Measurements from ENCODE around the gene HDAC5.

The HDAC5 gene

GRCh38 chr17:44077595-44077909, 45.9 kb downstream of the HDAC5 start:
- Histone ChIP-seq H3K27ac (peak overlapping the region; percentile 11), H3K9me3 (ENCODE audit: severe bottlenecking) (no peaks in the 10 kb centered on the region), H3K36me3 (peaks cover 91% of the 10 kb centered on the region), H3K27me3 (ENCODE audit: insufficient read depth, low read depth, severe bottlenecking) (no peaks in the 10 kb centered on the region), H3K4me3 (ENCODE audit: low read depth, low read length) (no peak overlapping the region)
- TF ChIP-seq CTCF (IDR thresholded peaks at IDR 0.05; ENCODE audit: low read depth, low read length), result no peak
- DNase-seq, result no peak

- Histone ChIP-seq H3K27me3 (ENCODE audit: insufficient read depth, low read depth, severe bottlenecking) (no peaks in the 10 kb centered on the region), H3K9me3 (ENCODE audit: severe bottlenecking) (no peaks in the 10 kb centered on the region), H3K4me3 (ENCODE audit: low read depth, low read length) (no peak overlapping the region), H3K27ac (peak overlapping the region; percentile 41), H3K36me3 (peaks cover 85% of the 10 kb centered on the region)
- TF ChIP-seq CTCF (IDR thresholded peaks at IDR 0.05; ENCODE audit: low read depth, low read length), result no peak
- no peak for DNase-seq
Measured at GRCh38 chr17:44076716-44077594, 46.5 kb downstream of the HDAC5 start.

GRCh38 chr17:44075598-44076293, 47.7 kb downstream of the HDAC5 start:
- Histone ChIP-seq H3K4me3 (ENCODE audit: low read depth, low read length) (no peak overlapping the region), H3K27me3 (ENCODE audit: insufficient read depth, low read depth, severe bottlenecking) (no peaks in the 10 kb centered on the region), H3K36me3 (peaks cover 74% of the 10 kb centered on the region), H3K9me3 (ENCODE audit: severe bottlenecking) (no peaks in the 10 kb centered on the region), H3K27ac (no peak overlapping the region)
- TF ChIP-seq CTCF (IDR thresholded peaks at IDR 0.05; ENCODE audit: low read depth, low read length), result no peak
- DNase-seq, result no peak

- H3K27ac ChIP-seq, result no peak overlapping the region
- H3K9me3 ChIP-seq (ENCODE audit: severe bottlenecking), result no peaks in the 10 kb centered on the region
- no peaks in the 10 kb centered on the region for H3K27me3 ChIP-seq (ENCODE audit: insufficient read depth, low read depth, severe bottlenecking)
- H3K4me3 ChIP-seq (ENCODE audit: low read depth, low read length), result no peak overlapping the region
- H3K36me3 ChIP-seq, result peaks cover 66% of the 10 kb centered on the region
- TF ChIP-seq CTCF (IDR thresholded peaks at IDR 0.05; ENCODE audit: low read depth, low read length), result no peak
- no peak for DNase-seq
Measured at GRCh38 chr17:44074911-44075285, 48.5 kb downstream of the HDAC5 start.

- H3K36me3 ChIP-seq, result peaks cover 62% of the 10 kb centered on the region
Measured at GRCh38 chr17:44074231-44074910, 49.1 kb downstream of the HDAC5 start.

More at GRCh38 chr17:44074231-44074910, 49.1 kb downstream of the HDAC5 start:
- Histone ChIP-seq H3K27me3 (ENCODE audit: insufficient read depth, low read depth, severe bottlenecking) (no peaks in the 10 kb centered on the region), H3K4me3 (ENCODE audit: low read depth, low read length) (no peak overlapping the region), H3K9me3 (ENCODE audit: severe bottlenecking) (no peaks in the 10 kb centered on the region), H3K27ac (no peak overlapping the region)
- no peak for DNase-seq
- peak; percentile 40 for TF ChIP-seq CTCF (IDR thresholded peaks at IDR 0.05; ENCODE audit: low read depth, low read length)

Data from WERI-Rb-1 (cell line).